Astrocyte of the spinal cord (primary cell): Measurements from ENCODE around the gene C2CD4A.

Source experiments
- DNase-seq: peaks from one replicate; pipeline ENCODE4 v3.0.0; 2011; ENCODE audit warnings: low read depth, low spot score
- H3K4me3 ChIP-seq: 2 replicates; pipeline ENCODE4 v1.5.1; 2011; ENCODE audit warnings: low read depth, mild to moderate bottlenecking, low read length, moderate library complexity
- CTCF ChIP-seq: IDR thresholded peaks from 2 replicates; pipeline ENCODE4 v1.5.1; 2012; ENCODE audit warnings: low read depth, mild to moderate bottlenecking, low read length, inconsistent platforms
- in situ Hi-C: cut with HindIII; loops from 2 replicates; pipeline ENCODE4 v1.10.0; 2017; ENCODE audit warnings: low sequenced_read_pairs

The C2CD4A gene

GRCh38 chr15:62066663-62067447 lies at the start of gene C2CD4A:
C2CD4A (plus strand) TSS chr15:62066977; CDS start chr15:62067614, 637 bp downstream.
- peak; percentile 55 for DNase-seq
- TF ChIP-seq CTCF = peak; percentile 23
- in situ Hi-C loops = no loop called here
- peak within 1 kb of the TSS; percentile 22 for H3K4me3 ChIP-seq

- in situ Hi-C loops = no loop called here
- no peak overlapping the region for H3K4me3 ChIP-seq
- DNase-seq = peak; percentile 39
- TF ChIP-seq CTCF = no peak
Observed at GRCh38 chr15:62020576-62021160, 46.1 kb upstream of the C2CD4A start.

GRCh38 chr15:62021991-62022600 lies 44.7 kb upstream of the C2CD4A start:
- no peak overlapping the region for H3K4me3 ChIP-seq
- DNase-seq = no peak
- in situ Hi-C loops = no loop called here
- peak; percentile 41 for TF ChIP-seq CTCF

- H3K4me3 ChIP-seq = no peak overlapping the region
- DNase-seq = no peak
- TF ChIP-seq CTCF = no peak
- in situ Hi-C loops = no loop called here
Observed at GRCh38 chr15:62026487-62027262, 40.1 kb upstream of the C2CD4A start.

GRCh38 chr15:62027263-62027565 lies 39.6 kb upstream of the C2CD4A start:
- in situ Hi-C loops = no loop called here
- no peak for DNase-seq
- no peak for TF ChIP-seq CTCF
- H3K4me3 ChIP-seq = no peak overlapping the region

- TF ChIP-seq CTCF = no peak
- in situ Hi-C loops = no loop called here
- DNase-seq = no peak
- no peak overlapping the region for H3K4me3 ChIP-seq
Observed at GRCh38 chr15:62027916-62028315, 38.9 kb upstream of the C2CD4A start.
